HepG2 (cell line): ENCODE data around the gene EPB41L2. TPM values are rescaled to one million over a fixed set of nuclear protein-coding genes. Genes with fewer than 3 reads are reported as not detected.

ENCODE experiments used
- HOXA3 ChIP-seq: sonication (generic); formaldehyde crosslinking; IDR thresholded peaks from 2 replicates; pipeline ENCODE4 v1.5.0; 2020; ENCODE audit warnings: missing genetic modification reagents
- KDM3A ChIP-seq: IDR thresholded peaks from 2 replicates; pipeline ENCODE4 v1.6.1; 2018; ENCODE audit warnings: low read depth, missing compliant biosample characterization
- SAP130 ChIP-seq: IDR thresholded peaks from 2 replicates; pipeline ENCODE4 v1.6.1; 2016; ENCODE audit warnings: low read depth
- SATB2 ChIP-seq: sonication (generic); formaldehyde crosslinking; IDR thresholded peaks from 2 replicates; pipeline ENCODE4 v1.5.0; 2020; ENCODE audit warnings: missing genetic modification reagents
- ZNF441 ChIP-seq: sonication (generic); formaldehyde crosslinking; IDR thresholded peaks from 2 replicates; pipeline ENCODE4 v1.7.0; 2021; ENCODE audit warnings: missing genetic modification reagents, borderline replicate concordance
- ZSCAN29 ChIP-seq: sonication (generic); formaldehyde crosslinking; conservative IDR thresholded peaks from 2 replicates; pipeline ENCODE4 v1.4.0; 2020; ENCODE audit warnings: mild to moderate bottlenecking, missing genetic modification reagents
- polyA plus RNA-seq, 8 experiments: library from polyadenylated mRNA; depleted of rRNA in 3 of 8; stranded (reverse) in 7 of 8; unstranded in 1 of 8; fragments of >200 nt; fragmentation: Illumina TruSeq in 4 of 8; extraction: Trizol in 4 of 8; gene quantifications; 2 replicates each; pipeline versions ENCODE4 v1.2.1 to v1.2.3, GENCODE V29; 2011 to 2016; ENCODE audit warnings: low read depth in 4 of 8, missing spikeins in 1 of 8, mixed read lengths in 1 of 8; ENCODE audit not compliant: insufficient read depth in 1 of 8
- total RNA-seq, 5 experiments: library from RNA; depleted of rRNA; stranded (reverse); fragments of >200 nt; fragmentation: Illumina TruSeq; extraction: Trizol; gene quantifications; 2 replicates each; pipeline ENCODE4 v1.2.3, GENCODE V29; 2016; ENCODE audit warnings: low read depth in 1 of 5
- TF ChIP-seq, protein P1 (sequence below): sonication (generic); formaldehyde crosslinking; IDR thresholded peaks from 2 replicates; pipeline ENCODE4 v1.5.1; 2020; ENCODE audit warnings: mild to moderate bottlenecking, missing genetic modification reagents
- TF ChIP-seq, protein P2 (sequence below): sonication (generic); formaldehyde crosslinking; IDR thresholded peaks from 2 replicates; pipeline ENCODE4 v1.5.1; 2020; ENCODE audit warnings: mild to moderate bottlenecking, missing genetic modification reagents, borderline replicate concordance
- TF ChIP-seq, protein P3 (sequence below): sonication (generic); formaldehyde crosslinking; IDR thresholded peaks from 2 replicates; pipeline ENCODE4 v1.4.0; 2020; ENCODE audit warnings: missing genetic modification reagents, mild to moderate bottlenecking, borderline replicate concordance
- TF ChIP-seq, protein P4 (sequence below): sonication (generic); formaldehyde crosslinking; IDR thresholded peaks from 2 replicates; pipeline ENCODE4 v1.4.0; 2020; ENCODE audit warnings: missing genetic modification reagents, mild to moderate bottlenecking, borderline replicate concordance
- TF ChIP-seq, protein P5 (sequence below): IDR thresholded peaks from 2 replicates; pipeline ENCODE4 v1.6.1; 2016; ENCODE audit warnings: low read depth

Gene EPB41L2
- total and polyA plus RNA-seq, 2 of the 13 experiments (the other 11 are each of a cell fraction or from before 2014, with no cell fraction given), result 41.7 to 56.4 TPM

DNA sequence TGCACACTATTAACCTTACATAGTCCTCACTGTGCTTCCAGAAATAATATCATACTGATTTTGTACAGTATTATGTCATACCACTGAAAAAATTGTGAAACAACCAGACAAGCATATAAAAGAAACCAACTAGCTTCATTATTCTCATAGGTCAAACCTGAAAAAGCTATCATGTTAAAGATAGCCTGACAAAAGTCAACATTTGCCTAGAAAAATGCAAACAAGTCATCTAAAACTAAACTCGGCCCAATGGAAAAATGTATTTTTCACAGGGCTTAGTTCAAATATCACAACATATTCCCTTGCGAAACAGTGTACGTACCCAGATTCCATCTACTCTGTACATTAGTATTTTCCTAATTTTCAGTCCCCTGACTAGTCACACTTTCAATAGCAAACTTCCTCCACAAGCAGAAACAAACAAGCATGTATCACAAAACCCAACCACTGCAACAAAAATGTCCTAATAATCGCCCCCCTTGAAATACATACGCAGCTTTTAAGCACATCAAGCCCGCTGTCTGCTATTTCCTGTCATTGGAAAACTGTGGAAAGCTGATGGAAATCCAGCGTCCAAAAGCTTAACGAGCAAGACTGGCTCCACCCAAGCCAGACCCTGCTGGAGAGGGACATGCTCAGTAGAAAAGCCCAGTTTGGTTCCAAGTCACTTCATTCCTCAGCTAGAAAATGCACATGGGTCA, 93.1 kb downstream of the EPB41L2 start (continued):
- TF ChIP-seq, protein P1, sequence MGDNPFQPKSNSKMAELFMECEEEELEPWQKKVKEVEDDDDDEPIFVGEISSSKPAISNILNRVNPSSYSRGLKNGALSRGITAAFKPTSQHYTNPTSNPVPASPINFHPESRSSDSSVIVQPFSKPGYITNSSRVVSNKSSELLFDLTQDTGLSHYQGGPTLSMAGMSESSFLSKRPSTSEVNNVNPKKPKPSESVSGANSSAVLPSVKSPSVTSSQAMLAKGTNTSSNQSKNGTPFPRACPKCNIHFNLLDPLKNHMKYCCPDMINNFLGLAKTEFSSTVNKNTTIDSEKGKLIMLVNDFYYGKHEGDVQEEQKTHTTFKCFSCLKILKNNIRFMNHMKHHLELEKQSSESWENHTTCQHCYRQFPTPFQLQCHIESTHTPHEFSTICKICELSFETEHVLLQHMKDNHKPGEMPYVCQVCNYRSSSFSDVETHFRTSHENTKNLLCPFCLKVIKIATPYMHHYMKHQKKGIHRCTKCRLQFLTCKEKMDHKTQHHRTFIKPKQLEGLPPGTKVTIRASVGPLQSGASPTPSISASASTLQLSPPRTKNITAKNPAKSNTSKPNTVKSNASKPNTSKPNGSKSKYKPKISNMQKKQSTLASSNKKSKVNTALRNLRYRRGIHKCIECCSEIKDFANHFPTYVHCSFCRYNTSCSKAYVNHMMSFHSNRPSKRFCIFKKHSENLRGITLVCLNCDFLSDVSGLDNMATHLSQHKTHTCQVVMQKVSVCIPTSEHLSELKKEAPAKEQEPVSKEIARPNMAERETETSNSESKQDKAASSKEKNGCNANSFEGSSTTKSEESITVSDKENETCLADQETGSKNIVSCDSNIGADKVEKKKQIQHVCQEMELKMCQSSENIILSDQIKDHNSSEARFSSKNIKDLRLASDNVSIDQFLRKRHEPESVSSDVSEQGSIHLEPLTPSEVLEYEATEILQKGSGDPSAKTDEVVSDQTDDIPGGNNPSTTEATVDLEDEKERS, result no peak
- TF ChIP-seq SAP130 (CRISPR knock-in tag) (peak; percentile 43), ZNF441 (peak; percentile 47; the same call in 1 of the 2 replicates), KDM3A (CRISPR knock-in tag) (0 out of 2 replicates have a peak, but pooled peaks have one; percentile 41), ZSCAN29 (peak; percentile 76; the same call in 1 of the 2 replicates), HOXA3 (CRISPR knock-in tag) (peak; percentile 18; the same call in 1 of the 2 replicates), SATB2 (CRISPR knock-in tag) (no peak)
- TF ChIP-seq, protein P2, sequence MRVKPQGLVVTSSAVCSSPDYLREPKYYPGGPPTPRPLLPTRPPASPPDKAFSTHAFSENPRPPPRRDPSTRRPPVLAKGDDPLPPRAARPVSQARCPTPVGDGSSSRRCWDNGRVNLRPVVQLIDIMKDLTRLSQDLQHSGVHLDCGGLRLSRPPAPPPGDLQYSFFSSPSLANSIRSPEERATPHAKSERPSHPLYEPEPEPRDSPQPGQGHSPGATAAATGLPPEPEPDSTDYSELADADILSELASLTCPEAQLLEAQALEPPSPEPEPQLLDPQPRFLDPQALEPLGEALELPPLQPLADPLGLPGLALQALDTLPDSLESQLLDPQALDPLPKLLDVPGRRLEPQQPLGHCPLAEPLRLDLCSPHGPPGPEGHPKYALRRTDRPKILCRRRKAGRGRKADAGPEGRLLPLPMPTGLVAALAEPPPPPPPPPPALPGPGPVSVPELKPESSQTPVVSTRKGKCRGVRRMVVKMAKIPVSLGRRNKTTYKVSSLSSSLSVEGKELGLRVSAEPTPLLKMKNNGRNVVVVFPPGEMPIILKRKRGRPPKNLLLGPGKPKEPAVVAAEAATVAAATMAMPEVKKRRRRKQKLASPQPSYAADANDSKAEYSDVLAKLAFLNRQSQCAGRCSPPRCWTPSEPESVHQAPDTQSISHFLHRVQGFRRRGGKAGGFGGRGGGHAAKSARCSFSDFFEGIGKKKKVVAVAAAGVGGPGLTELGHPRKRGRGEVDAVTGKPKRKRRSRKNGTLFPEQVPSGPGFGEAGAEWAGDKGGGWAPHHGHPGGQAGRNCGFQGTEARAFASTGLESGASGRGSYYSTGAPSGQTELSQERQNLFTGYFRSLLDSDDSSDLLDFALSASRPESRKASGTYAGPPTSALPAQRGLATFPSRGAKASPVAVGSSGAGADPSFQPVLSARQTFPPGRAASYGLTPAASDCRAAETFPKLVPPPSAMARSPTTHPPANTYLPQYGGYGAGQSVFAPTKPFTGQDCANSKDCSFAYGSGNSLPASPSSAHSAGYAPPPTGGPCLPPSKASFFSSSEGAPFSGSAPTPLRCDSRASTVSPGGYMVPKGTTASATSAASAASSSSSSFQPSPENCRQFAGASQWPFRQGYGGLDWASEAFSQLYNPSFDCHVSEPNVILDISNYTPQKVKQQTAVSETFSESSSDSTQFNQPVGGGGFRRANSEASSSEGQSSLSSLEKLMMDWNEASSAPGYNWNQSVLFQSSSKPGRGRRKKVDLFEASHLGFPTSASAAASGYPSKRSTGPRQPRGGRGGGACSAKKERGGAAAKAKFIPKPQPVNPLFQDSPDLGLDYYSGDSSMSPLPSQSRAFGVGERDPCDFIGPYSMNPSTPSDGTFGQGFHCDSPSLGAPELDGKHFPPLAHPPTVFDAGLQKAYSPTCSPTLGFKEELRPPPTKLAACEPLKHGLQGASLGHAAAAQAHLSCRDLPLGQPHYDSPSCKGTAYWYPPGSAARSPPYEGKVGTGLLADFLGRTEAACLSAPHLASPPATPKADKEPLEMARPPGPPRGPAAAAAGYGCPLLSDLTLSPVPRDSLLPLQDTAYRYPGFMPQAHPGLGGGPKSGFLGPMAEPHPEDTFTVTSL (CRISPR knock-in tag), result peak; percentile 70; the same call in 1 of the 2 replicates
- TF ChIP-seq, protein P3, sequence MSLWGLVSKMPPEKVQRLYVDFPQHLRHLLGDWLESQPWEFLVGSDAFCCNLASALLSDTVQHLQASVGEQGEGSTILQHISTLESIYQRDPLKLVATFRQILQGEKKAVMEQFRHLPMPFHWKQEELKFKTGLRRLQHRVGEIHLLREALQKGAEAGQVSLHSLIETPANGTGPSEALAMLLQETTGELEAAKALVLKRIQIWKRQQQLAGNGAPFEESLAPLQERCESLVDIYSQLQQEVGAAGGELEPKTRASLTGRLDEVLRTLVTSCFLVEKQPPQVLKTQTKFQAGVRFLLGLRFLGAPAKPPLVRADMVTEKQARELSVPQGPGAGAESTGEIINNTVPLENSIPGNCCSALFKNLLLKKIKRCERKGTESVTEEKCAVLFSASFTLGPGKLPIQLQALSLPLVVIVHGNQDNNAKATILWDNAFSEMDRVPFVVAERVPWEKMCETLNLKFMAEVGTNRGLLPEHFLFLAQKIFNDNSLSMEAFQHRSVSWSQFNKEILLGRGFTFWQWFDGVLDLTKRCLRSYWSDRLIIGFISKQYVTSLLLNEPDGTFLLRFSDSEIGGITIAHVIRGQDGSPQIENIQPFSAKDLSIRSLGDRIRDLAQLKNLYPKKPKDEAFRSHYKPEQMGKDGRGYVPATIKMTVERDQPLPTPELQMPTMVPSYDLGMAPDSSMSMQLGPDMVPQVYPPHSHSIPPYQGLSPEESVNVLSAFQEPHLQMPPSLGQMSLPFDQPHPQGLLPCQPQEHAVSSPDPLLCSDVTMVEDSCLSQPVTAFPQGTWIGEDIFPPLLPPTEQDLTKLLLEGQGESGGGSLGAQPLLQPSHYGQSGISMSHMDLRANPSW, result 0 out of 2 replicates have a peak, but pooled peaks have one; percentile 45
- TF ChIP-seq, protein P4, sequence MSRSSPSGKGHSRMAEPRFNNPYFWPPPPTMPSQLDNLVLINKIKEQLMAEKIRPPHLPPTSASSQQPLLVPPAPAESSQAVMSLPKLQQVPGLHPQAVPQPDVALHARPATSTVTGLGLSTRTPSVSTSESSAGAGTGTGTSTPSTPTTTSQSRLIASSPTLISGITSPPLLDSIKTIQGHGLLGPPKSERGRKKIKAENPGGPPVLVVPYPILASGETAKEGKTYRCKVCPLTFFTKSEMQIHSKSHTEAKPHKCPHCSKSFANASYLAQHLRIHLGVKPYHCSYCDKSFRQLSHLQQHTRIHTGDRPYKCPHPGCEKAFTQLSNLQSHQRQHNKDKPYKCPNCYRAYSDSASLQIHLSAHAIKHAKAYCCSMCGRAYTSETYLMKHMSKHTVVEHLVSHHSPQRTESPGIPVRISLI (CRISPR knock-in tag), result peak; percentile 52; the same call in 1 of the 2 replicates
- TF ChIP-seq, protein P5, sequence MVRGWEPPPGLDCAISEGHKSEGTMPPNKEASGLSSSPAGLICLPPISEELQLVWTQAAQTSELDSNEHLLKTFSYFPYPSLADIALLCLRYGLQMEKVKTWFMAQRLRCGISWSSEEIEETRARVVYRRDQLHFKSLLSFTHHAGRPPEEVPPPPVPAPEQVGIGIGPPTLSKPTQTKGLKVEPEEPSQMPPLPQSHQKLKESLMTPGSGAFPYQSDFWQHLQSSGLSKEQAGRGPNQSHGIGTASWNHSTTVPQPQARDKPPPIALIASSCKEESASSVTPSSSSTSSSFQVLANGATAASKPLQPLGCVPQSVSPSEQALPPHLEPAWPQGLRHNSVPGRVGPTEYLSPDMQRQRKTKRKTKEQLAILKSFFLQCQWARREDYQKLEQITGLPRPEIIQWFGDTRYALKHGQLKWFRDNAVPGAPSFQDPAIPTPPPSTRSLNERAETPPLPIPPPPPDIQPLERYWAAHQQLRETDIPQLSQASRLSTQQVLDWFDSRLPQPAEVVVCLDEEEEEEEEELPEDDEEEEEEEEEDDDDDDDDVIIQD, result peak; percentile 23; the same call in 1 of the 2 replicates
